ENCODE measurements around the gene APOBEC3C. TPM values are rescaled to one million over a fixed set of nuclear protein-coding genes. Genes with fewer than 3 reads are reported as not detected.

The APOBEC3C gene
- 15.1 and 20.4 TPM in 2 replicates for total RNA-seq

DNA sequence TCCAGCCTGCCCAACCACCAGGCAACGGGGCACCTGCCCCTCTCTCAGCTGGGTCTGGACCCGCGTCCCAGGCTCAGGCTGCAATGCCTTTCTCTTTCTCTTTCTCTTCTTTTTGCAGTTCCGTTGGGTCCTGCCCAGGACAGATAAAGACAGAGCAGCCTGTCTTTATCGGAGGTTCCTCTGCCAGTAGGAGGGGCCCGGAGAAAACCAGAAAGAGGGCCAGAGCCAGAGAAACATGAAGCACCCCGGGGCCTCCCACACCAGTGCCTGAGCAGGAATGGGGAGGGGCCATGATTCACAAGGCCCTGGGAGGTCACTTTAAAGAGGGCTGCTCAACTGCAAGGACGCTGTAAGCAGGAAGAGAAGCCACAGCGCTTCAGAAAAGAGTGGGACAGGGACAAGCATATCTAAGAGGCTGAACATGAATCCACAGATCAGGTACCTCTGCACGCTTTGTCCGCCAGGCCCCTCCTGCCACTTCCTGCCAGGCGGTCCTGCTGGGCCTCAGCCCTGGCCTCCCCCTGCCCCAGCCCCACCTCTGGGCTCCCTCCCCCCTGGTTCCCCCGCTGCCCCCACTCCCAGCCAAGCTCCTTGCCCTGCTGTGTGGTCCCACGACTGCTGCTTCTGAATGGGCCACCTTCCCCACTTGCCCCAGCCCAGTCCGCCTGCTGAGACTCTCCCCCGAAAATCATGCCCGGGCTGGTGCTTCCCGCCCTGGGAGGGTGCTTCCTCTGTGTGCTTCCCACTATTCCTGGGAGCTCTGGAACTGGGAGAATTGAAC is at the start of gene APOBEC3C:
APOBEC3C (plus strand) TSS at position 316 of the 781 bp plus-strand sequence; CDS start at position 422, 106 bp downstream.

DNA sequence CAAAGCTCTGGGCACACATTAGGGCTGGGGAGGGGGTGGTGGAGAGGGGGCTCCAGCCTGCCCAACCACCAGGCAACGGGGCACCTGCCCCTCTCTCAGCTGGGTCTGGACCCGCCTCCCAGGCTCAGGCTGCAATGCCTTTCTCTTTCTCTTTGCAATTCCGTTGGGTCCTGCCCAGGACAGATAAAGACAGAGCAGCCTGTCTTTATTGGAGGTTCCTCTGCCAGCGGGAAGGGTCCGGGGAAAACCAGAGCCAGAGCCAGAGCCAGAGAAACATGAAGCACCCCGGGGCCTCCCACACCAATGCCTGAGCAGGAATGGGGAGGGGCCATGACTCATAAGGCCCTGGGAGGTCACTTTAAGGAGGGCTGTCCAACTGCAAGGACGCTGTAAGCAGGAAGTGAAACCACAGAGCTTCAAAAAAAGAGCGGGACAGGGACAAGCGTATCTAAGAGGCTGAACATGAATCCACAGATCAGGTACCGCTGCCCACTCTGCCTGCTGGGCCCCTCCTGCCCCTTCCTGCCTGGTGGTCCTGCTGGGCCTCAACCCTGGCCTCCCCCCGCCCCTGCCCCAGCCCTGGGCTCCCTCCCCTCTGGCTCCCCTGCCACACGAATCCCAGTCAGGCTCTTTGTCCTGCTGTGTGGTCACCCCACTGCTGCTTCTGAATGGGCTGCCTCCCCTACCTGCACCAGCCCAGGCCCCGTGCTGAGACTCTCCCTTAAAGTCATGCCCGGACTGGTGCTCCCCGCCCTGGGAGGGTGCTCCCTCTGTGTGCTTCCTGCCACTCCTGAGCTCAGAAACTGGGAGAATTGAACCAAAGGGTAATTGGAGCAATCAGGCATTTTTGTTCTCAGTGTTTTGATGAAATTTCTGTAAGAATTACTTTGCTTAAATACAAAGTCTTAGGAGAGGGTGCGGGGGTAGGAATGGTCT is 31.8 kb upstream of the APOBEC3C start, which contains the start of gene APOBEC3B:
APOBEC3B (plus strand) TSS at position 356 of the 936 bp plus-strand sequence; CDS start at position 463, 107 bp downstream.

DNA sequence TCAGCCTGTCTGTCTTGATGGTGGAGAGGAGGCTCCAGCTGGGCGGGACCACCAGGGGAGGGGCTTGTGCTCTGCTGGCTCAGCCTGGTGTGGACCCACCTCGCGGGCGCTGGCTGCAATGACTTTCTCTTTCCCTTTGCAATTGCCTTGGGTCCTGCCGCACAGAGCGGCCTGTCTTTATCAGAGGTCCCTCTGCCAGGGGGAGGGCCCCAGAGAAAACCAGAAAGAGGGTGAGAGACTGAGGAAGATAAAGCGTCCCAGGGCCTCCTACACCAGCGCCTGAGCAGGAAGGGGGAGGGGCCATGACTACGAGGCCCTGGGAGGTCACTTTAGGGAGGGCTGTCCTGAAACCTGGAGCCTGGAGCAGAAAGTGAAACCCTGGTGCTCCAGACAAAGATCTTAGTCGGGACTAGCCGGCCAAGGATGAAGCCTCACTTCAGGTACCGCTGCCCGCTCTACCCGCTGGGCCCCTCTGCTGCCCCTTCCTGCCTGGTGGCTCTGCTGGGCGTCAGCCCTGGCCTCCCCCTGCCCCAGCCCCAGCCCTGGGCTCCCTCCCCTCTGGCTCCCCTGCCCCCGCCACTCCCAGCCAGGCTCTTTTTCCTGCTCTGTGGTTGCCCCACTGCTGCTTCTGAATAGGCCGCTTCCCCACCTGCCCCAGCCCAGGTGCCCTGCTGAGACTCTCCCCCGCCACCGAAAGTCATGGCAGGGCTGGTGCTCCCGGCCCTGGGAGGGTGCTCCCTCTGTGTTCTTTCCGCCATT is 26.7 kb downstream of the APOBEC3C start, which contains the start of gene APOBEC3F:
APOBEC3F (plus strand) TSS at position 327 of the 759 bp plus-strand sequence; CDS start at position 424, 97 bp downstream.

Other genes with a start within 250 kb of the APOBEC3C start
- gene DNAL4, start 220.1 kb upstream of the APOBEC3C start, total RNA-seq, result 18.5 and 18.6 TPM in 2 replicates
- gene NPTXR, start 170.2 kb upstream of the APOBEC3C start, total RNA-seq, result 1.5 and 1.6 TPM in 2 replicates
- gene CBX6, start 142.0 kb upstream of the APOBEC3C start, total RNA-seq, result 76.0 and 87.9 TPM in 2 replicates
- gene APOBEC3A, start 56.6 kb upstream of the APOBEC3C start, total RNA-seq, result not detected in 2 replicates
- 0.49 and 1.8 TPM in 2 replicates for gene APOBEC3B, start 31.9 kb upstream of the APOBEC3C start, total RNA-seq
- 2.9 and 4.5 TPM in 2 replicates for gene APOBEC3D, start 6.9 kb downstream of the APOBEC3C start, total RNA-seq
- gene APOBEC3F, start 26.6 kb downstream of the APOBEC3C start, total RNA-seq, result 5.5 and 6.3 TPM in 2 replicates
- gene APOBEC3G, start 63.0 kb downstream of the APOBEC3C start, total RNA-seq, result 15.8 and 22.6 TPM in 2 replicates
- not detected in 2 replicates for gene APOBEC3H, start 83.0 kb downstream of the APOBEC3C start, total RNA-seq
- gene CBX7, start 138.4 kb downstream of the APOBEC3C start, total RNA-seq, result 6.7 and 8.3 TPM in 2 replicates
- 0.12 and 0.16 TPM in 2 replicates for gene PDGFB, start 230.7 kb downstream of the APOBEC3C start, total RNA-seq